Stimulated activated naive CD4-positive, alpha-beta T cell treated with Interleukin-2 at 50 U/mL for 16 hours (primary cell): ENCODE data around the gene SH3RF1.

Experiments
- DNase-seq: peaks from one replicate; lab custom pipeline; 2025; lab: John Stamatoyannopoulos, UW

The SH3RF1 gene

GRCh38 chr4:169063441-169063840 is 207.3 kb downstream of the SH3RF1 start:
- DNase-seq = no peak

DNA sequence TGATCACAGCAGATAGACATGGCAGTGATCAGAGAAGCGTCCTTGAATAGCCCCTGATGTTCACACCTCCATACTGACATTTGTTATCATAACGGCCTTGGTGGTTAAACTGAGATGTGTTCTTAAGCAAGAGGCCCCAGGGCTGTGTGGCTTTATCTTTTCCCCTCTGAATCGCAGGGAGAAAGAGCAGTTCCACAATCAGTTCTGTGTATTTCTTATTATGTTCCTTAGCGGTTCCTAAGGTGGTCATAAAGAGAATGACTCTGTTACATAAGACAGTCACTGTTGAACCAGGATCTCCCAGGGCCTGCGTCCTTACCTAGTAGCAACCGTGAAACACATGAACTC is 207.9 kb downstream of the SH3RF1 start:
- no peak for DNase-seq

DNA sequence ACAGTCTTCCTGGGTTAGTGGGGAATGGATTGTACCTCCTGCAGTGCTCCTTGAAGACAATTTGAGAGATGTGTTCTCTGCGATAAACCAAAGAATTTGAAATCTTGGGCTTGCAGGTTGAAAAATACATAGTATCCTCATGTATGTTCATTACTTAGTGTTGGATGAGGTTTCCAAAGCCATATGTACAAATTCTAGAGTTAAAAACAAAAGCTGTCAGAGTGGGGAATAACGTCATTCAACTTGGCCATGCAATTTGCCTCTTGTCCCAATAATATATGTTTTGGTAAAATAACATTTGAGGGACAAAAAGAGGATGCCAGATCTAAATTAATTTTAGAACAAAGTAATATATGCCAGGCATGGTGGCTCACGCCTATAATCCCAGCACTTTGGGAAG is 209.4 kb downstream of the SH3RF1 start:
- DNase-seq = no peak

- DNase-seq = no peak
These were observed 210.2 kb downstream of the SH3RF1 start for GRCh38 chr4:169060391-169061091.

GRCh38 chr4:169059306-169060211 is 211.2 kb downstream of the SH3RF1 start:
- no peak for DNase-seq

DNA sequence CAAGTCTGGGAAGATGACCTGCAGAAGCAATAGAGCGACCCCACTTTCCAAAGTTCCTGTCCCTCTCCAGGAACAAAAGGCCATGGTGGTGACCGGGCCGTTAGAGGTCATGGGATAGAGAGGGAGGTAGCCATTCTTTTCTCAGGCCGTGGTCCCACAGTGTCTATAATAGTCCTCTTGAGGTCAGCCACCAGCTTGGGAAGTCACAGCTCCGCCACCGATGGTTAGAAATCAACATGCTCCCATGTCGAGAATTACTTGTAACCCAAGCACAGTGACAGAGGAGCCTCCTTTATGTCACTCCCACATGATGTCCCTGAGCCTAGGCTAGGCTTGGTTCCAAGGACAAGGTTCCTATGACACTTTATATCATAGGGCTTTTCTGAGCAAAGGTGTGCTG is 212.4 kb downstream of the SH3RF1 start:
- DNase-seq = no peak

GRCh38 chr4:169054879-169055278 is 215.9 kb downstream of the SH3RF1 start:
- DNase-seq = no peak

GRCh38 chr4:169052594-169052945 is 218.2 kb downstream of the SH3RF1 start:
- DNase-seq = no peak

- no peak for DNase-seq
These were observed 218.8 kb downstream of the SH3RF1 start for GRCh38 chr4:169051761-169052593.

- DNase-seq = no peak
These were observed 219.6 kb downstream of the SH3RF1 start for GRCh38 chr4:169050881-169051760.

DNA sequence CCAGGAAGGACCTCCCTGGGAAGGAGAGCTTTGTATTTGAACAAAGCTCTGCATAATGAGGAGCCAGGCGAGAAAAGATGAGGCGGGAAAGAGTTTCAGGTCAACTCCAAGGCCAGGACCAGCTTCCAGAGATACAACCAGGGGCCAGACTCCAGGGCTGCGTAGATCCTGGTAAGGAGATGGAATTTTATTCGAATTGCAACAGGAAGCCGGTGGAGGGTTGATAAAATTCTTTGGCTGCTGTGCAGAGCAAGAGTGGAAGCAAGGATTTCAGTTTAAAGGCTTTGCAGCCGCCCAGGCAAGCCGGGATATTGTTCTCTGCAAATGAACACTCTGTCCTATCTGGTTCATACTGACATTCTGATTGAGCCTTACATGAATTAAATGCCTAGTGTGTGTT is 220.5 kb downstream of the SH3RF1 start:
- no peak for DNase-seq

DNA sequence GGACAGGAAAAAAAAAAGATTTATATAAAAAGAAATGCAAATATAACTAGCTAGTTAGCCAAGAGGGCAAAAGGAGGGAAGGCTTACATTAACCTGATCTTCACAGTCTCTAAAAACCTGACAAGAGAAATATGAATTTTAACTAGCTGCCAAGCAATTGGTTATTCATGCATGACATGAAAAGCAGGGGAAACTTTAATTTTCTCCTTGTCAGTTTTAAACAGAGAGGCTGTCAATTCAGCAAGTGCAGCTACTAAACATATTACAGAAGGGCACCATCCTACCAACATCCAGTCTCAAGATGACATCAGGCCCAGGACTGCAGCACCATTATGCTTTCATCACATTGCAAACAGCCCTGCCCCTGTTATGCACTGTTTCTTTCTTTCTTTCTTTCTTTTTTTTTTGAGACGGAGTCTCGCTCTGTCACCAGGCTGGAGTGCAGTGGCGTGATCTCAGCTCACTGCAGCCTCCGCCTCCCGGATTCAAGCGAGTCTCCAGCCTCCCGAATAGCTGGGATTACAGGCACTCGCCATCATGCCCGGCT is 221.8 kb downstream of the SH3RF1 start:
- DNase-seq = no peak

GRCh38 chr4:169047956-169048355 is 222.8 kb downstream of the SH3RF1 start:
- no peak for DNase-seq

- no peak for DNase-seq
These were observed 224.7 kb downstream of the SH3RF1 start for GRCh38 chr4:169045862-169046584.

GRCh38 chr4:169044714-169045447 is 225.9 kb downstream of the SH3RF1 start:
- DNase-seq = no peak
